NT2/D1 (cell line): ENCODE measurements around the gene ATP8B1.

Source experiments
- SUZ12 ChIP-seq: IDR thresholded peaks from 2 replicates; pipeline ENCODE4 v1.6.1; 2011; ENCODE audit not compliant: insufficient read length, insufficient read depth; ENCODE audit errors: extremely low read depth
- YY1 ChIP-seq: IDR thresholded peaks from 2 replicates; pipeline ENCODE4 v1.6.1; 2011; ENCODE audit not compliant: insufficient read length, insufficient read depth
- ZNF274 ChIP-seq: IDR thresholded peaks from 2 replicates; pipeline ENCODE4 v1.6.1; 2011; ENCODE audit warnings: mild to moderate bottlenecking, low read depth, low read length

- TF ChIP-seq ZNF274 (no peak), SUZ12 (no peak), YY1 (no peak)
Observed at GRCh38 chr18:57687970-57688369, 115.1 kb downstream of the ATP8B1 start.
